Activated B cell treated with CpG ODN at 0.5 μM for 24 hours (primary cell): ENCODE measurements around the gene ARHGAP5. TPM values are rescaled to one million over a fixed set of nuclear protein-coding genes. Genes with fewer than 3 reads are reported as not detected.

Experiments used
- ATAC-seq: fragments of 200-7000 bp; cut with Tn5 transposase; one replicate; pipeline ENCODE4 v1.10.0; 2021; ENCODE audit warnings: low read depth, mild to moderate bottlenecking, moderate library complexity
- CTCF ChIA-PET: fragments of 350-600 bp; sonication (Branson Sonifier 250); formaldehyde crosslinking; loops from one replicate; lab custom pipeline; 2021; ENCODE audit warnings: antibody characterized with exemption; lab: Charles Lee
- POLR2A ChIA-PET: fragments of 350-600 bp; sonication (Branson Sonifier 250); formaldehyde crosslinking; loops from one replicate; lab custom pipeline; 2021; ENCODE audit warnings: antibody characterized with exemption; lab: Charles Lee
- DNase-seq: peaks from one replicate; pipeline ENCODE4 v3.0.0; 2022
- H3K27ac Mint-ChIP-seq: one replicate; pipeline ENCODE4 v1.8.0; 2020; ENCODE audit warnings: mixed read lengths
- H3K27me3 Mint-ChIP-seq: one replicate; pipeline ENCODE4 v1.8.0; 2021; ENCODE audit warnings: mixed read lengths
- H3K36me3 Mint-ChIP-seq: one replicate; pipeline ENCODE4 v1.8.0; 2021; ENCODE audit warnings: low read depth, mixed read lengths
- H3K4me1 Mint-ChIP-seq: one replicate; pipeline ENCODE4 v1.8.0; 2021; ENCODE audit warnings: mixed read lengths
- H3K4me3 Mint-ChIP-seq: one replicate; pipeline ENCODE4 v1.8.0; 2020; ENCODE audit warnings: mild to moderate bottlenecking, mixed read lengths
- H3K9me3 Mint-ChIP-seq: one replicate; pipeline ENCODE4 v1.8.0; 2020; ENCODE audit warnings: mixed read lengths
- intact Hi-C: fragments of 100-400 bp; cut with micrococcal nuclease; formaldehyde crosslinking; loops from one replicate; pipeline ENCODE4 v1.15.1; 2024
- total RNA-seq: library from RNA; stranded (reverse); gene quantifications from 2 replicates; pipeline ENCODE4 v1.2.3, GENCODE V29; 2022
- TF ChIP-seq, protein P1 (sequence below): fragments of 200-600 bp; IDR thresholded peaks from one replicate; pipeline ENCODE4 v1.8.0; 2022; ENCODE audit warnings: antibody characterized with exemption, mild to moderate bottlenecking

ARHGAP5 gene
- total RNA-seq, 1 donor from 2014 or later: 54.4 TPM

DNA sequence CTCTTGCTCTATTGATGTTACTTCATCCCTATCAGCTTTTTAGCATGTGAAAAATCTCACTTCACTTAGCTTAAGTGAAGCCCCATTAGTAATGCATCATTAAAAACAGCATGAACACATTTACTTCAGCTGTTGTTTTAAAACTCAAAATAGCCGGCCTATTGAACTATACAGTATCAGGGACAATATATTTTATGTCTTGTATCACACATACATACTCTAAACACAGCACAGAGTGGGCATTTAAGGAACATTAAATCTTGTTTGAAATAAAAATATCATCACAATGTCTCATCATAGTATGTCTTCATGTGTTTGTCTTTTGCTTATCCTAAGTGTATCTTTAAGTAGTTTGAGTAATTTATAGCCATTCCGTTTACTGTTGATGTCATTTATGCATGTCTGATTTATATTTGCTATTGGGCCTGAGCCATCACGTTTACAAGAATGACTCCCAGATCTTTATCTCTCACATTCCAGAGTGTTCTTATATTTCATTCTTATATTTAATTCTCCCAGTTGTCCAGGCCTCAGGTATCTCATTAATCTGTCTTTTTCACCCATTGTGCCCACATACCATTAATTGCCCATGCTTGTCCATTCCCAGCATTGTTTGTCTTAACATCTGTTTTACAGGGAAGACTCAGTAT, 57.5 kb downstream of the ARHGAP5 start:
- no peak overlapping the region for H3K27ac Mint-ChIP-seq
- peaks cover 66% of the 10 kb centered on the region for H3K36me3 Mint-ChIP-seq
- CTCF ChIA-PET: no interaction called here

DNA sequence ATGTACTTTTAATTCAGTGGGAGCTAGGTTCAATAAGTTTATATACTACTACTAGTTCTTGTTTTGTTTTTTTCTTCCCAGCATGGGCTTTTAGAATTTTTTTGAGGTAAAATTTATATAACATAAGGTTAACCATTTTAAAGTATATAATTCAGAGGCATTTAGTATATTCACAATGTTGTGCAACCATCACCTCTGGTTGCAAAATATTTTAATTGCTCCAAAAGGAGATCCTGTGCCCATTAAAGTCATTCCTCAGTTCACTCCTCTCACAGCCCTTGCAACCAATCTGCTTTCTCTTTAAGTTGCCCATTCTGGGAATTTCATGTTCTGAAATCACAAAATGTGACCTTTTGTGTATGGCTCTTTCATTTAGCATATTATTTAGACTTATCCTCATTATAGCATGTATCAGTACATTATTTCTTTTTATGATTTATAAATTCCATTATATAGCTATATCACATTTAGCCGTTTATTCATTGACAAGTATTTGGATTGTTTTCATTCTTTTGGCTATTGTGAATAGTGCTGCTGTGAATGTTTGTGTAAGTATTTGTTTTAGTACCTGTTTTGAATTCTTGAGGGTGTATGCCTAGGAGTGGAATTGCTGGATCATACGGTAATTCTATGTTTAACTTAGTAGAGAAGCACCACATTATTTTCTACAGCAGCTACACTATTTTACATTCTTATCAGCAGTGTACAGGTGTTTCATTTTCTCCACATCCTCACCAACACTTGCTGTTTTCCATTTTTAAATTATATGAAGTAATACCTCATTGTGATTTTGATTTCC, 59.1 kb downstream of the ARHGAP5 start:
- ATAC-seq (no peak), DNase-seq (no peak)
- H3K27ac Mint-ChIP-seq: no peak overlapping the region
- H3K4me3 Mint-ChIP-seq: no peak overlapping the region
- ChIA-PET CTCF (no interaction called here), POLR2A (no interaction called here)
- H3K27me3 Mint-ChIP-seq: no peaks in the 10 kb centered on the region
- intact Hi-C loops: no loop called here
- peaks cover 66% of the 10 kb centered on the region for H3K36me3 Mint-ChIP-seq
- H3K4me1 Mint-ChIP-seq: peaks cover 5% of the 10 kb centered on the region
- TF ChIP-seq, protein P1, sequence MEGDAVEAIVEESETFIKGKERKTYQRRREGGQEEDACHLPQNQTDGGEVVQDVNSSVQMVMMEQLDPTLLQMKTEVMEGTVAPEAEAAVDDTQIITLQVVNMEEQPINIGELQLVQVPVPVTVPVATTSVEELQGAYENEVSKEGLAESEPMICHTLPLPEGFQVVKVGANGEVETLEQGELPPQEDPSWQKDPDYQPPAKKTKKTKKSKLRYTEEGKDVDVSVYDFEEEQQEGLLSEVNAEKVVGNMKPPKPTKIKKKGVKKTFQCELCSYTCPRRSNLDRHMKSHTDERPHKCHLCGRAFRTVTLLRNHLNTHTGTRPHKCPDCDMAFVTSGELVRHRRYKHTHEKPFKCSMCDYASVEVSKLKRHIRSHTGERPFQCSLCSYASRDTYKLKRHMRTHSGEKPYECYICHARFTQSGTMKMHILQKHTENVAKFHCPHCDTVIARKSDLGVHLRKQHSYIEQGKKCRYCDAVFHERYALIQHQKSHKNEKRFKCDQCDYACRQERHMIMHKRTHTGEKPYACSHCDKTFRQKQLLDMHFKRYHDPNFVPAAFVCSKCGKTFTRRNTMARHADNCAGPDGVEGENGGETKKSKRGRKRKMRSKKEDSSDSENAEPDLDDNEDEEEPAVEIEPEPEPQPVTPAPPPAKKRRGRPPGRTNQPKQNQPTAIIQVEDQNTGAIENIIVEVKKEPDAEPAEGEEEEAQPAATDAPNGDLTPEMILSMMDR: no peak
- H3K9me3 Mint-ChIP-seq: peaks cover 2% of the 10 kb centered on the region

More for the DNA sequence above, 57.5 kb downstream of the ARHGAP5 start:
- Mint-ChIP-seq H3K4me3 (no peak overlapping the region), H3K9me3 (peaks cover 4% of the 10 kb centered on the region), H3K4me1 (peaks cover 5% of the 10 kb centered on the region), H3K27me3 (no peaks in the 10 kb centered on the region)
- intact Hi-C loops: no loop called here
- ATAC-seq (no peak), DNase-seq (no peak)
- POLR2A ChIA-PET: no interaction called here
- TF ChIP-seq, protein P1: no peak

DNA sequence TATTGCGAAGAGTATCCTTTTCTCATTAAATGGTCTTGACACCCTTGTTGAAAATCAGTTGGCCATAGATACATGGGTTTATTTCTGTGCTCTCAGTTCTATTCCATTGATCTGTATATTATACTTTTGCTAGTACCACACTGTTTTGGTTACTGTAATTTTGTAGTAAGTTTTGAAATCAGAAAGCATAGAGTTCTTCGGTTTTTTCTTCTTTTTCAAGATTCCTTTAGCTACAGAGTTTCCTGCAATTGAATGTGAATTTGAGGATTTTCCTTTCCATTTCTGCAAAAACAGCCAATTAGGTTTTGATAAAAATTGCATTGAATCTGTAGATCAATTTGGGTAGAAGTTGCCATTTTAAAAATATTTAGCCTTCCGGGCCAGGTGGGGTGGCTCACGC, 60.2 kb downstream of the ARHGAP5 start:
- no peak for ATAC-seq
- intact Hi-C loops: no loop called here
- no peak overlapping the region for H3K27ac Mint-ChIP-seq
- no peak for DNase-seq
- H3K4me1 Mint-ChIP-seq: peaks cover 5% of the 10 kb centered on the region
- CTCF ChIA-PET: no interaction called here
- H3K36me3 Mint-ChIP-seq: peaks cover 66% of the 10 kb centered on the region
- H3K9me3 Mint-ChIP-seq: no peaks in the 10 kb centered on the region
- H3K4me3 Mint-ChIP-seq: no peak overlapping the region
- POLR2A ChIA-PET: no interaction called here
- TF ChIP-seq, protein P1: no peak
- no peaks in the 10 kb centered on the region for H3K27me3 Mint-ChIP-seq

DNA sequence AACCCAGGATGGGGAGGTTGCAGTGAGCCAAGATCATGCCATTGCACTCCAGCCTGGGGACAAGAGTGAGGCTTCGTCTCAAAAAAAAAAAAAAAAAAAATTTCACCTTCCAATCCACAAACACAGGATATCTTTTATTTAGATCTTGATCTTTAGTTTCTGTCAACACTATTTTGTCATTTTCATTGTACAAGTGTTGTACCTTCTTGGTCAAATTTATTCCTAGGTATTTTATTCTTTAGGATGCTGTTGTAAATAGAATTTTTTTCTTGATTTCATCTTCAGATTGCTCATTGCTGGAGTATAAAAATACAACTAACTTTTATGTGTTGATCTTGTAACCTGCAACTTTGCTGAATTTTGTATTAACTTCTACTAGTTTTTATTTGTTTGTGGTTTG, 60.8 kb downstream of the ARHGAP5 start:
- no peaks in the 10 kb centered on the region for H3K27me3 Mint-ChIP-seq
- no peak overlapping the region for H3K4me3 Mint-ChIP-seq
- ChIA-PET POLR2A (no interaction called here), CTCF (no interaction called here)
- no peak overlapping the region for H3K27ac Mint-ChIP-seq
- H3K36me3 Mint-ChIP-seq: peaks cover 67% of the 10 kb centered on the region
- TF ChIP-seq, protein P1: no peak
- DNase-seq: no peak
- H3K4me1 Mint-ChIP-seq: peaks cover 5% of the 10 kb centered on the region
- no peak for ATAC-seq
- intact Hi-C loops: no loop called here
- H3K9me3 Mint-ChIP-seq: no peaks in the 10 kb centered on the region

DNA sequence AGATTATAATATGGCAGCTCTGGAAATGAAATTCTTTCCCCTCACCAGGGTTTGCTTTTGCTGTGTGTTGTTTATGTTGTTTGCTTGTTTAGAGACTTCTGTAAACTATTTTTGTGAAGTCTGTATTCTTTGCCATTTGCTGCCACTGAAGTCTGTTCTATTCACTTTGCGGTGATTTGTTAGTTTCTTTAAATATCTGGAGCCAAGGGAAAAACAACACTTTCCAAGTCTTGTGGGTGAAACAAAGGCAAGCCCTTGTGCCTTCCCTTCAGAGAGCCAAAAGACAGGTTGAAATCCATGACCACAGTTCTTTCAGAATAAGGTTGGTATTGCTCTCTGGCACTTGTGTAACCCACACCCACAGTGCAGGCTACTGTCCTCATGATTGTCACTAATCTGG, 65.2 kb downstream of the ARHGAP5 start:
- intact Hi-C loops: no loop called here
- no peaks in the 10 kb centered on the region for H3K27me3 Mint-ChIP-seq
- H3K4me1 Mint-ChIP-seq: no peaks in the 10 kb centered on the region
- no peak for DNase-seq
- TF ChIP-seq, protein P1: no peak
- H3K27ac Mint-ChIP-seq: no peak overlapping the region
- peaks cover 55% of the 10 kb centered on the region for H3K36me3 Mint-ChIP-seq
- ChIA-PET CTCF (no interaction called here), POLR2A (no interaction called here)
- no peak overlapping the region for H3K4me3 Mint-ChIP-seq
- ATAC-seq: no peak
- no peaks in the 10 kb centered on the region for H3K9me3 Mint-ChIP-seq
